ENCODE measurements around the gene CCDC87. TPM values are rescaled to one million over a fixed set of nuclear protein-coding genes. Genes with fewer than 3 reads are reported as not detected.

Gene CCDC87
- total RNA-seq, 1 experiment from 2014 or later: 1.1 TPM

DNA sequence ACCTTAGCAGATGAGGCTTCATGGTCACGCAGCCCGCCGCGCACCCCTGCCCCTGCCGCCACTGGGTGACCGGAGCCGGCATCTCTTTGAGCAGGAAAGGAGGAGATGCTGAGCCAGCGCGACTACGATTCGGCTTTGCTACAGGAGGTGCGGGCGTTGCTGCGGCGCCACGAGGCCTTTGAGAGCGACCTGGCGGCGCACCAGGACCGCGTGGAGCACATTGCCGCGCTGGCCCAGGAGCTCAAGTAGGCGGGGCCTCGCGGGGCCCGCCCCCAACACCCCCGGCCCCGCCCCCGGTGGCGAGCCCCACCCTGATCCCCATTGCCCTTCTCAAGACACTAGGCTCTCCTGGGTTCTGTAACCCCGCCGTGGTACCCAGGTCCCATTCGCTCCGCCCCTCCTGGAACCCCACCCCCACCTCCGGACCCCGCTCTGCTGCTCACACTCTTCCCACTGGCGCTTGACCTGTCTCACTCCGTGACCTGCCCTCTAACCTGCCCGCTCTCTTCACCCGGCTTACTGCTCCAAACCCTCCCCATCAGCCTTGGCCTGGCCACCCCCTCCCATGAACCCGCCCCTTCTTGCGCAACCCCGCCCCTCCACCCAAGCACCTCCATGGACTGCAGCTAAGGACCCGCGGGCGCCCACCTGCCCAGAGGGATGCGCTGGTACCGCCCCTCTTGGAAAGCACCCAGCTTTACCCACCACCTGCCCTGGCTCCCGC lies 33.6 kb downstream of the CCDC87 start:
- no peak overlapping the region for H2BK5ac ChIP-seq (ENCODE audit: insufficient read length, low read length)
- H3K27ac Mint-ChIP-seq: no peak overlapping the region

More for the DNA sequence above, 33.6 kb downstream of the CCDC87 start:
- Histone ChIP-seq H3K9ac (ENCODE audit: extremely low read depth, insufficient read length, low read length) (no peak overlapping the region), H3K9me3 (ENCODE audit: control insufficient read depth, low read depth, low read length) (no peaks in the 10 kb centered on the region), H2BK15ac (ENCODE audit: low read depth, low read length) (no peak overlapping the region), H3K14ac (ENCODE audit: insufficient read depth, low read length) (no peak overlapping the region), H2AK5ac (ENCODE audit: insufficient read length, low read length) (no peak overlapping the region), H4K91ac (ENCODE audit: insufficient read length, low read depth, low read length) (no peak overlapping the region), H3K56ac (ENCODE audit: insufficient read length, low read depth, low read length) (no peak overlapping the region), H2AFZ (ENCODE audit: low read length) (no peak overlapping the region), H2BK12ac (ENCODE audit: insufficient read length, low read depth, low read length) (no peak overlapping the region), H3K4me1 (ENCODE audit: insufficient read depth, low read length) (no peaks in the 10 kb centered on the region), H3K79me1 (ENCODE audit: insufficient read depth, low read depth, low read length, poor library complexity, severe bottlenecking) (no peaks in the 10 kb centered on the region), H3K23ac (ENCODE audit: insufficient read length, low read depth, low read length) (no peak overlapping the region), H4K20me1 (ENCODE audit: control insufficient read depth, insufficient read depth, insufficient read length) (no peaks in the 10 kb centered on the region), H3K4me2 (ENCODE audit: insufficient read depth, insufficient read length, low read length) (no peak overlapping the region), H3K23me2 (ENCODE audit: insufficient read length, low read depth, low read length, poor library complexity, severe bottlenecking) (peaks cover 2% of the 10 kb centered on the region), H4K8ac (replicated peaks; ENCODE audit: insufficient read length, low read depth, low read length) (no peak overlapping the region), H3K27me3 (ENCODE audit: insufficient read depth, low read length) (no peaks in the 10 kb centered on the region), H3K4ac (ENCODE audit: low read depth, low read length) (no peak overlapping the region), H3K79me2 (ENCODE audit: insufficient read depth, low read length) (no peaks in the 10 kb centered on the region), H2BK120ac (ENCODE audit: low read depth, low read length, poor library complexity, severe bottlenecking) (no peak overlapping the region), H2BK20ac (ENCODE audit: low read depth, low read length, poor library complexity, severe bottlenecking) (no peak overlapping the region), H3K27ac (ENCODE audit: insufficient read length, low read depth, low read length) (no peak overlapping the region), H4K5ac (ENCODE audit: insufficient read length, low read depth, low read length) (no peak overlapping the region), H3T11ph (ENCODE audit: low read length) (no peak overlapping the region), H3K18ac (ENCODE audit: insufficient read length, low read depth, low read length) (no peak overlapping the region)
- H3K36me3 Mint-ChIP-seq (ENCODE audit: insufficient read depth in 1 of 3, low read depth in 3 of 3): peaks cover 18 to 88% (median 77%) of the 10 kb centered on the region in 3 experiments
- no peak overlapping the region for H3K4me3 Mint-ChIP-seq
- WGBS (ENCODE audit: extremely low coverage, insufficient read length, low lambda C conversion rate): no CpG with 5 or more reads among the region's 50 CpGs
- no peaks in the 10 kb centered on the region for H3K9me3 Mint-ChIP-seq
- peak; percentile 67 for DNase-seq
- H3K27me3 Mint-ChIP-seq (ENCODE audit: low read depth): peaks cover under 1% of the 10 kb centered on the region; the same call in 1 of the 2 replicates
- H3K4me1 Mint-ChIP-seq: peaks cover under 1 to 6% of the 10 kb centered on the region in 2 experiments; a peak in 3 of 4 replicates
- TF ChIP-seq, protein P1, sequence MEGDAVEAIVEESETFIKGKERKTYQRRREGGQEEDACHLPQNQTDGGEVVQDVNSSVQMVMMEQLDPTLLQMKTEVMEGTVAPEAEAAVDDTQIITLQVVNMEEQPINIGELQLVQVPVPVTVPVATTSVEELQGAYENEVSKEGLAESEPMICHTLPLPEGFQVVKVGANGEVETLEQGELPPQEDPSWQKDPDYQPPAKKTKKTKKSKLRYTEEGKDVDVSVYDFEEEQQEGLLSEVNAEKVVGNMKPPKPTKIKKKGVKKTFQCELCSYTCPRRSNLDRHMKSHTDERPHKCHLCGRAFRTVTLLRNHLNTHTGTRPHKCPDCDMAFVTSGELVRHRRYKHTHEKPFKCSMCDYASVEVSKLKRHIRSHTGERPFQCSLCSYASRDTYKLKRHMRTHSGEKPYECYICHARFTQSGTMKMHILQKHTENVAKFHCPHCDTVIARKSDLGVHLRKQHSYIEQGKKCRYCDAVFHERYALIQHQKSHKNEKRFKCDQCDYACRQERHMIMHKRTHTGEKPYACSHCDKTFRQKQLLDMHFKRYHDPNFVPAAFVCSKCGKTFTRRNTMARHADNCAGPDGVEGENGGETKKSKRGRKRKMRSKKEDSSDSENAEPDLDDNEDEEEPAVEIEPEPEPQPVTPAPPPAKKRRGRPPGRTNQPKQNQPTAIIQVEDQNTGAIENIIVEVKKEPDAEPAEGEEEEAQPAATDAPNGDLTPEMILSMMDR (conservative IDR thresholded peaks at IDR 0.05): no peak

Measured in H9 (cell line).